Testis (tissue), 2 donors: ENCODE data around the gene SEPHS2.

Experiments used
- POLR2A ChIP-seq: fragments of 450-650 bp; IDR thresholded peaks from one replicate; pipeline ENCODE4 v1.6.1; 2017; ENCODE audit warnings: antibody characterized with exemption, mild to moderate bottlenecking, moderate library complexity
- TF ChIP-seq, protein P1 (sequence below), 3 experiments: fragments of 450-650 bp in 2 of 3; fragments of 200-600 bp in 1 of 3; sonication (generic) in 1 of 3; IDR thresholded peaks; one replicate each; pipeline ENCODE4 v1.5.1; 2016 to 2019; ENCODE audit warnings: antibody characterized with exemption in 3 of 3, mild to moderate bottlenecking in 2 of 3, moderate library complexity in 1 of 3

DNA sequence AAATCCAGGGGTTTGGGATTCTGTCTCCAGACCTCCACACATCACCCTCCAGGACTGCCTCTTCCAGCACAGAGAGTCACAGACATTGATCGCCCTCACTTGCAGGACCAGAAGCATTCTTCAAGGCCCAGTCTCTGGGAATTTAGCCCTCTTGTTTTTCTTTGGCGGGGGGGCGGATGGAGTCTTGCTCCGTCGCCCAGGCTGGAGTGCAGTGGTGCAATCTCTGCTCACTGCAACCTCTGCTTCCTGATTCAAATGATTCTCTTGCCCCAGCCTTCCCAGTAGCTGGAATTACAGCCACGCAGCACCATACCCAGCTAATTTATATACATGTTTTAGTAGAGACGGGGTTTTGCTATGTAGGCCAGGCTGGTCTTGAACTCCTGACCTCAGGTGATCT lies 18.4 kb upstream of the SEPHS2 start:
- TF ChIP-seq, protein P1, sequence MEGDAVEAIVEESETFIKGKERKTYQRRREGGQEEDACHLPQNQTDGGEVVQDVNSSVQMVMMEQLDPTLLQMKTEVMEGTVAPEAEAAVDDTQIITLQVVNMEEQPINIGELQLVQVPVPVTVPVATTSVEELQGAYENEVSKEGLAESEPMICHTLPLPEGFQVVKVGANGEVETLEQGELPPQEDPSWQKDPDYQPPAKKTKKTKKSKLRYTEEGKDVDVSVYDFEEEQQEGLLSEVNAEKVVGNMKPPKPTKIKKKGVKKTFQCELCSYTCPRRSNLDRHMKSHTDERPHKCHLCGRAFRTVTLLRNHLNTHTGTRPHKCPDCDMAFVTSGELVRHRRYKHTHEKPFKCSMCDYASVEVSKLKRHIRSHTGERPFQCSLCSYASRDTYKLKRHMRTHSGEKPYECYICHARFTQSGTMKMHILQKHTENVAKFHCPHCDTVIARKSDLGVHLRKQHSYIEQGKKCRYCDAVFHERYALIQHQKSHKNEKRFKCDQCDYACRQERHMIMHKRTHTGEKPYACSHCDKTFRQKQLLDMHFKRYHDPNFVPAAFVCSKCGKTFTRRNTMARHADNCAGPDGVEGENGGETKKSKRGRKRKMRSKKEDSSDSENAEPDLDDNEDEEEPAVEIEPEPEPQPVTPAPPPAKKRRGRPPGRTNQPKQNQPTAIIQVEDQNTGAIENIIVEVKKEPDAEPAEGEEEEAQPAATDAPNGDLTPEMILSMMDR (IDR thresholded peaks at IDR 0.05): no peak
- no peak for TF ChIP-seq POLR2A
